B cell (primary cell): ENCODE data around the gene CEP68. TPM values are rescaled to one million over a fixed set of nuclear protein-coding genes. Genes with fewer than 3 reads are reported as not detected.

Experiments used
- ATAC-seq: fragments of 200-7000 bp; cut with Tn5 transposase; one replicate; pipeline ENCODE4 v1.10.0; 2021; ENCODE audit warnings: low read depth, mild to moderate bottlenecking, moderate number of reproducible peaks, moderate library complexity
- CTCF ChIA-PET: fragments of 350-600 bp; sonication (Branson Sonifier 250); formaldehyde crosslinking; loops from one replicate; lab custom pipeline; 2021; ENCODE audit warnings: antibody characterized with exemption, inconsistent platforms; lab: Charles Lee
- POLR2A ChIA-PET: fragments of 350-600 bp; sonication (Branson Sonifier 250); formaldehyde crosslinking; loops from one replicate; lab custom pipeline; 2021; ENCODE audit warnings: antibody characterized with exemption; lab: Charles Lee
- DNase-seq: peaks from one replicate; pipeline ENCODE4 v3.0.0; 2013
- H2AFZ ChIP-seq: 2 replicates; pipeline ENCODE4 v1.6.1; 2012; ENCODE audit warnings: mild to moderate bottlenecking, low read depth, low read length; ENCODE audit not compliant: insufficient read depth, poor library complexity, severe bottlenecking
- H3K27ac ChIP-seq, 2 donors: 1 replicate in 1 of 2; 2 replicates in 1 of 2; pipeline ENCODE4 v1.5.1; 2012 to 2013; ENCODE audit warnings: low read length in 2 of 2, mild to moderate bottlenecking in 2 of 2, moderate library complexity in 1 of 2
- H3K27me3 ChIP-seq, 4 experiments: fragments of 200-600 bp in 1 of 4; sonication (generic) in 1 of 4; replicated peaks in 1 of 4; 1 replicate in 2 of 4; 2 replicates in 2 of 4; pipeline versions ENCODE4 v1.6.1 to v1.7.0; 2013 to 2016; ENCODE audit warnings: low read length in 3 of 4, mild to moderate bottlenecking in 2 of 4, mixed read lengths in 1 of 4, moderate library complexity in 1 of 4; ENCODE audit not compliant: insufficient read depth in 4 of 4, control insufficient read depth in 3 of 4; ENCODE audit errors: control extremely low read depth in 1 of 4
- H3K36me3 ChIP-seq, 2 experiments: replicated peaks in 1 of 2; 1 replicate in 1 of 2; 2 replicates in 1 of 2; pipeline versions ENCODE4 v1.6.1 to v1.7.1; 2013; ENCODE audit warnings: low read length in 1 of 2; ENCODE audit not compliant: insufficient read depth in 2 of 2, control insufficient read depth in 1 of 2; ENCODE audit errors: control extremely low read depth in 1 of 2, extremely low read depth in 1 of 2
- H3K4me1 ChIP-seq, 2 donors: fragments of 200-600 bp in 1 of 2; sonication (generic) in 1 of 2; 1 replicate in 1 of 2; 2 replicates in 1 of 2; pipeline versions ENCODE4 v1.5.1 to v1.6.1; 2013 to 2017; ENCODE audit warnings: low read length in 2 of 2; ENCODE audit not compliant: control insufficient read depth in 2 of 2, insufficient read depth in 2 of 2
- H3K4me2 ChIP-seq: replicated peaks from 2 replicates; pipeline ENCODE3; 2012; ENCODE audit warnings: mild to moderate bottlenecking, low read depth, low read length; ENCODE audit not compliant: poor library complexity, severe bottlenecking
- H3K4me3 ChIP-seq, 5 experiments: fragments of 200-600 bp in 1 of 5; sonication (generic) in 1 of 5; 1 replicate in 3 of 5; 2 replicates in 2 of 5; pipeline versions ENCODE4 v1.5.1 to v1.7.0; 2011 to 2016; ENCODE audit warnings: low read length in 4 of 5, mild to moderate bottlenecking in 4 of 5, low read depth in 2 of 5, control low read depth in 1 of 5, moderate library complexity in 1 of 5; ENCODE audit not compliant: insufficient read depth in 1 of 5; ENCODE audit errors: control extremely low read depth in 1 of 5, extremely low read depth in 1 of 5
- H3K79me2 ChIP-seq: fragments of 200-600 bp; sonication (generic); one replicate; pipeline ENCODE4 v1.6.0; 2016; ENCODE audit warnings: low read length; ENCODE audit not compliant: control insufficient read depth, insufficient read depth
- H3K9ac ChIP-seq: fragments of 200-600 bp; sonication (generic); 2 replicates; pipeline ENCODE4 v1.6.1; 2017; ENCODE audit warnings: mild to moderate bottlenecking, low read length, moderate library complexity
- H3K9me3 ChIP-seq, 3 donors: one replicate each; pipeline versions ENCODE4 v1.6.1 to v1.7.1; 2013; ENCODE audit warnings: low read length in 2 of 3; ENCODE audit not compliant: control insufficient read depth in 2 of 3, insufficient read depth in 1 of 3; ENCODE audit errors: control extremely low read depth in 1 of 3
- H4K20me1 ChIP-seq: 2 replicates; pipeline ENCODE4 v1.6.0; 2012; ENCODE audit warnings: mild to moderate bottlenecking, low read length; ENCODE audit not compliant: insufficient read depth, control insufficient read depth, poor library complexity, severe bottlenecking
- H3K27ac Mint-ChIP-seq: one replicate; pipeline ENCODE4 v1.8.0; 2021; ENCODE audit warnings: mixed read lengths
- H3K27me3 Mint-ChIP-seq: one replicate; pipeline ENCODE4 v1.8.0; 2021; ENCODE audit warnings: mixed read lengths
- H3K4me1 Mint-ChIP-seq: one replicate; pipeline ENCODE4 v1.8.0; 2021; ENCODE audit warnings: mixed read lengths
- H3K4me3 Mint-ChIP-seq: one replicate; pipeline ENCODE4 v1.8.0; 2021; ENCODE audit warnings: mixed read lengths
- H3K9me3 Mint-ChIP-seq: one replicate; pipeline ENCODE4 v1.8.0; 2022; ENCODE audit warnings: mixed read lengths; ENCODE audit not compliant: insufficient read depth
- EZH2 ChIP-seq: IDR thresholded peaks from 2 replicates; pipeline ENCODE4 v1.6.1; 2012; ENCODE audit warnings: borderline replicate concordance, low read depth, mild to moderate bottlenecking, moderate library complexity, low read length; ENCODE audit not compliant: insufficient read depth, poor library complexity, severe bottlenecking
- WGBS: methylation state at CpG from one replicate; pipeline ENCODE4 v1.1.5; 2013; ENCODE audit warnings: missing lambda C conversion rate; ENCODE audit not compliant: insufficient coverage; 5-methylcytosine and 5-hydroxymethylcytosine counted together
- intact Hi-C: fragments of 100-400 bp; cut with micrococcal nuclease; formaldehyde crosslinking; loops from one replicate; pipeline ENCODE4 v1.10.0; 2022
- polyA plus RNA-seq: library from polyadenylated mRNA; depleted of rRNA; stranded (reverse); fragments of >200 nt; gene quantifications from 2 replicates; pipeline ENCODE4 v1.2.3, GENCODE V29; 2012
- total RNA-seq, 2 donors: library from RNA; stranded (reverse); fragments of 120-200 nt in 1 of 2; gene quantifications; 1 replicate in 1 of 2; 2 replicates in 1 of 2; pipeline versions ENCODE4 v1.2.3 to v1.2.4, GENCODE V29; 2013 to 2022
- TF ChIP-seq, protein P1 (sequence below): fragments of 200-600 bp; IDR thresholded peaks from one replicate; pipeline ENCODE4 v1.8.0; 2022; ENCODE audit warnings: antibody characterized with exemption, mild to moderate bottlenecking

The CEP68 gene
- total and polyA plus RNA-seq, 2 donors (not counting 1 experiment from before 2014, with no cell fraction given) = 11.0 to 32.0 TPM

- TF ChIP-seq, protein P1, sequence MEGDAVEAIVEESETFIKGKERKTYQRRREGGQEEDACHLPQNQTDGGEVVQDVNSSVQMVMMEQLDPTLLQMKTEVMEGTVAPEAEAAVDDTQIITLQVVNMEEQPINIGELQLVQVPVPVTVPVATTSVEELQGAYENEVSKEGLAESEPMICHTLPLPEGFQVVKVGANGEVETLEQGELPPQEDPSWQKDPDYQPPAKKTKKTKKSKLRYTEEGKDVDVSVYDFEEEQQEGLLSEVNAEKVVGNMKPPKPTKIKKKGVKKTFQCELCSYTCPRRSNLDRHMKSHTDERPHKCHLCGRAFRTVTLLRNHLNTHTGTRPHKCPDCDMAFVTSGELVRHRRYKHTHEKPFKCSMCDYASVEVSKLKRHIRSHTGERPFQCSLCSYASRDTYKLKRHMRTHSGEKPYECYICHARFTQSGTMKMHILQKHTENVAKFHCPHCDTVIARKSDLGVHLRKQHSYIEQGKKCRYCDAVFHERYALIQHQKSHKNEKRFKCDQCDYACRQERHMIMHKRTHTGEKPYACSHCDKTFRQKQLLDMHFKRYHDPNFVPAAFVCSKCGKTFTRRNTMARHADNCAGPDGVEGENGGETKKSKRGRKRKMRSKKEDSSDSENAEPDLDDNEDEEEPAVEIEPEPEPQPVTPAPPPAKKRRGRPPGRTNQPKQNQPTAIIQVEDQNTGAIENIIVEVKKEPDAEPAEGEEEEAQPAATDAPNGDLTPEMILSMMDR = no peak
- no peak for TF ChIP-seq EZH2
- Mint-ChIP-seq H3K27me3 (no peaks in the 10 kb centered on the region), H3K4me1 (peaks cover 43% of the 10 kb centered on the region), H3K27ac (no peak overlapping the region), H3K4me3 (no peak overlapping the region), H3K9me3 (no peaks in the 10 kb centered on the region)
- Histone ChIP-seq H3K27ac (no peak overlapping the region), H3K4me1 (peaks cover 5 to 8% of the 10 kb centered on the region in 2 donors), H3K4me2 (no peak overlapping the region), H3K36me3 (peaks cover 2 to 16% of the 10 kb centered on the region in 2 experiments), H3K27me3 (no peaks in the 10 kb centered on the region), H3K79me2 (peaks cover 97% of the 10 kb centered on the region), H2AFZ (no peak overlapping the region), H3K9me3 (no peaks in the 10 kb centered on the region), H3K9ac (no peak overlapping the region), H3K4me3 (no peak overlapping the region), H4K20me1 (peaks cover 98% of the 10 kb centered on the region)
- POLR2A ChIA-PET = no interaction called here
- ATAC-seq (no peak), DNase-seq (no peak)
- CTCF ChIA-PET = no interaction called here
- intact Hi-C loops = no loop called here
- 100% methylated on average over 1 of the region's 6 CpGs for WGBS
These were observed 52.6 kb downstream of the CEP68 start for GRCh38 chr2:65108780-65109179.

- Mint-ChIP-seq H3K27ac (no peak overlapping the region), H3K4me3 (no peak overlapping the region), H3K27me3 (no peaks in the 10 kb centered on the region), H3K9me3 (no peaks in the 10 kb centered on the region), H3K4me1 (peaks cover 52% of the 10 kb centered on the region)
- no peak overlapping the region for H2AFZ ChIP-seq
- peaks cover 8 to 10% of the 10 kb centered on the region in 2 donors for H3K4me1 ChIP-seq
- peaks cover 100% of the 10 kb centered on the region for H3K79me2 ChIP-seq
- DNase-seq = no peak
- intact Hi-C loops = no loop called here
- no peak overlapping the region for H3K4me3 ChIP-seq
- H3K27me3 ChIP-seq = no peaks in the 10 kb centered on the region
- TF ChIP-seq, protein P1 = no peak
- no peak for TF ChIP-seq EZH2
- CTCF ChIA-PET = interaction anchor here (0.7 kb wide), 1 partner anchor 523 kb away, joined by 3 read pairs; no protein-coding TSS in a partner anchor
- no peak overlapping the region for H3K9ac ChIP-seq
- POLR2A ChIA-PET = interaction anchor here (0.7 to 1.2 kb wide), 2 partner anchors 115 to 199 kb away, joined by 5 read pairs; partner anchors contain the start of gene ACTR2
- WGBS = 71% methylated on average over 1 of the region's 3 CpGs
- no peak for ATAC-seq
- peaks cover 99% of the 10 kb centered on the region for H4K20me1 ChIP-seq
- H3K36me3 ChIP-seq = peaks cover 0 to 1% of the 10 kb centered on the region in 2 experiments
- H3K9me3 ChIP-seq = no peaks in the 10 kb centered on the region
- H3K4me2 ChIP-seq = no peak overlapping the region
- H3K27ac ChIP-seq = no peak overlapping the region
These were observed 56.4 kb downstream of the CEP68 start for GRCh38 chr2:65112633-65113032.
